GM12878 (cell line): ENCODE data around the gene LRRC59. TPM values are rescaled to one million over a fixed set of nuclear protein-coding genes. Genes with fewer than 3 reads are reported as not detected.

ENCODE experiments used
- ASH2L ChIP-seq: fragments of 300-600, 200-600 bp; sonication (generic); IDR thresholded peaks from 2 replicates; pipeline ENCODE4 v1.6.1; 2017; ENCODE audit warnings: low read depth, mild to moderate bottlenecking, borderline replicate concordance
- EED ChIP-seq: sonication (generic); IDR thresholded peaks from 2 replicates; pipeline ENCODE4 v1.6.1; 2016; ENCODE audit warnings: antibody characterized with exemption, low read depth
- EZH2 ChIP-seq: IDR thresholded peaks from 2 replicates; pipeline ENCODE4 v1.6.1; 2012; ENCODE audit warnings: low read depth, mild to moderate bottlenecking, control low read depth, inconsistent platforms, low read length, borderline replicate concordance; ENCODE audit not compliant: control insufficient read depth
- HCFC1 ChIP-seq: fragments of 150-350 bp; IDR thresholded peaks from 2 replicates; pipeline ENCODE4 v1.6.1; 2014; ENCODE audit warnings: low read length
- IKZF2 ChIP-seq, 2 experiments: fragments of 450-650 bp; IDR thresholded peaks; 2 replicates each; pipeline ENCODE4 v1.6.1; 2017; ENCODE audit warnings: mild to moderate bottlenecking in 2 of 2, moderate library complexity in 2 of 2
- KAT2A ChIP-seq: conservative IDR thresholded peaks from 2 replicates; pipeline ENCODE4 v1.6.1; 2011; ENCODE audit warnings: low read depth, low read length; ENCODE audit not compliant: control insufficient read depth
- MTA2 ChIP-seq: fragments of 450-650 bp; IDR thresholded peaks from 2 replicates; pipeline ENCODE4 v1.6.1; 2016; ENCODE audit warnings: low read depth, mild to moderate bottlenecking, moderate library complexity
- NFXL1 ChIP-seq: fragments of 450-650 bp; IDR thresholded peaks from 2 replicates; pipeline ENCODE4 v1.6.1; 2017; ENCODE audit warnings: antibody characterized with exemption, mild to moderate bottlenecking, borderline replicate concordance
- POLR2A ChIP-seq: IDR thresholded peaks from 2 replicates; pipeline ENCODE4 v1.6.1; 2011; ENCODE audit warnings: low read depth, mild to moderate bottlenecking, low read length
- RAD21 ChIP-seq: IDR thresholded peaks from 2 replicates; pipeline ENCODE4 v1.6.1; 2011; ENCODE audit warnings: mild to moderate bottlenecking, low read depth, low read length, moderate library complexity; ENCODE audit not compliant: insufficient read depth
- RB1 ChIP-seq: fragments of 450-650 bp; formaldehyde crosslinking; IDR thresholded peaks from 2 replicates; pipeline ENCODE4 v1.6.1; 2017; ENCODE audit warnings: mild to moderate bottlenecking, borderline replicate concordance
- RFX5 ChIP-seq: IDR thresholded peaks from 2 replicates; pipeline ENCODE4 v1.6.1; 2011; ENCODE audit warnings: low read depth, low read length, improper control_type of control experiment
- RUNX3 ChIP-seq: IDR thresholded peaks from 2 replicates; pipeline ENCODE4 v1.6.1; 2012; ENCODE audit warnings: low read length, inconsistent platforms
- SIN3A ChIP-seq: IDR thresholded peaks from 2 replicates; pipeline ENCODE4 v1.6.1; 2012; ENCODE audit warnings: low read depth, low read length, improper control_type of control experiment
- SMAD1 ChIP-seq: fragments of 450-650 bp; IDR thresholded peaks from 2 replicates; pipeline ENCODE4 v1.6.1; 2018; ENCODE audit warnings: mild to moderate bottlenecking, low read depth; ENCODE audit not compliant: partially characterized antibody
- SPI1 ChIP-seq: IDR thresholded peaks from 2 replicates; pipeline ENCODE4 v1.6.1; 2011; ENCODE audit warnings: low read depth, mild to moderate bottlenecking, low read length, moderate library complexity, borderline replicate concordance; ENCODE audit not compliant: insufficient read depth
- STAT3 ChIP-seq: IDR thresholded peaks from 2 replicates; pipeline ENCODE4 v1.6.1; 2011; ENCODE audit warnings: low read depth, low read length, improper control_type of control experiment
- polyA plus RNA-seq, 11 experiments: library from polyadenylated mRNA; depleted of rRNA in 4 of 11; unstranded in 6 of 11; stranded (reverse) in 5 of 11; fragments of >200 nt; fragmentation: Nextera tagmentation in 4 of 11; fragmentation: Illumina TruSeq in 1 of 11; extraction: Ambion mirVana in 4 of 11; extraction: Trizol in 1 of 11; gene quantifications; 1 replicate in 1 of 11; 2 replicates in 10 of 11; pipeline versions ENCODE4 v1.2.1 to v1.2.3, GENCODE V29; 2011 to 2016; ENCODE audit warnings: inconsistent platforms in 2 of 11, missing spikeins in 2 of 11, low read depth in 1 of 11
- total RNA-seq, 4 experiments: library from RNA; depleted of rRNA in 3 of 4; stranded (reverse); fragments of >200 nt in 3 of 4; fragmentation: Illumina TruSeq in 1 of 4; extraction: Trizol in 1 of 4; gene quantifications; 2 replicates each; pipeline versions ENCODE4 v1.2.1 to v1.2.3, GENCODE V29; 2013 to 2021
- TF ChIP-seq, protein P1 (sequence below): fragments of 450-650 bp; formaldehyde crosslinking; IDR thresholded peaks from 2 replicates; pipeline ENCODE4 v1.4.0; 2022; ENCODE audit warnings: mild to moderate bottlenecking, moderate library complexity
- TF ChIP-seq, protein P2 (sequence below): fragments of 450-650 bp; formaldehyde crosslinking; IDR thresholded peaks from 2 replicates; pipeline ENCODE4 v1.5.0; 2022; ENCODE audit warnings: mild to moderate bottlenecking, missing genetic modification characterization
- TF ChIP-seq, protein P3 (sequence below): IDR thresholded peaks from 2 replicates; pipeline ENCODE4 v1.6.1; 2011; ENCODE audit warnings: borderline replicate concordance, low read depth, mild to moderate bottlenecking, moderate library complexity, mixed read lengths, low read length; ENCODE audit not compliant: insufficient read depth; ENCODE audit errors: extremely low read length
- TF ChIP-seq, protein P4 (sequence below): fragments of 450-650 bp; IDR thresholded peaks from 2 replicates; pipeline ENCODE4 v1.6.1; 2017; ENCODE audit warnings: borderline replicate concordance

Gene LRRC59
- total and polyA plus RNA-seq, 10 of the 15 experiments (the other 5 are each of a cell fraction or from before 2014, with no cell fraction given), result 8.8 to 82.2 (median 63.0) TPM

DNA sequence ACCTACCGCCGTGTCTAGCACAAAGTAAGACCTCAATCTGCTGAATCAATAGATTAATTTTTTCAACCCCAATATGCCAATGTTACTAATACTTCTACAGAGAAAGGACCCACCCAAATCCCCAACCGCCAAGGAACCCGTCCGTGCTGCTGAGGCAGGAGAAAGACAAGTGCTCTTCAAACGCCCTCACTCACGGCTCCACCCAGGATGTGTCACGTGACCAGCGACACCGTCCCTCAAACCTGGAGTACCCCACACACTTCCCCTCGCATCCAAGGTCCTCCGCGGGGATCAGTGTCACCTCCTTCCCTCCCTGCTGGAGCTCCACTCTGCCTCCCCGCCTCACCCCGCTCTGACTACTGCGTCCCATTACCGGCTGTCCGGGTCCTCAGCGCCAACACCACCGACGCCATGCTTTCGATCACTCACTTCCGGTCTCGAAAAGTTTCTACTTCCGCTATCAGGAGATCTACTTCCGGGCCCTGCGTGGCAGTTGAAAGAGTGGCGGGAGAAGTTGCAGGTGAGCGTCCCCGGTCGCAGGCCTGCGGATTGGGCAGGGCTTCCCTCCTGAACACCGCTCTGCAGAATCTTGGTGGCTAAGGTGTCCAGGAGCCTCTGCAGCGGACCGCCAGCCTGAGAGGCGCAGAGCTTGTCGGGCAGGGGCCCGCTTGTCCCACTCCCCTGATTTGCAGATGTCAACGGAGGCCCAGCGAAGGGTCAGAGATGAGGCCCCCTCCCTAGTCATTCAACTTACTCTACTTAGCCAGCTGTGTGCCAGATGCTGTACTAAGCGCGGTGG lies 24.4 kb downstream of the LRRC59 start, which contains the start of the genes EME1 and MRPL27 (continued):
- TF ChIP-seq, protein P1, sequence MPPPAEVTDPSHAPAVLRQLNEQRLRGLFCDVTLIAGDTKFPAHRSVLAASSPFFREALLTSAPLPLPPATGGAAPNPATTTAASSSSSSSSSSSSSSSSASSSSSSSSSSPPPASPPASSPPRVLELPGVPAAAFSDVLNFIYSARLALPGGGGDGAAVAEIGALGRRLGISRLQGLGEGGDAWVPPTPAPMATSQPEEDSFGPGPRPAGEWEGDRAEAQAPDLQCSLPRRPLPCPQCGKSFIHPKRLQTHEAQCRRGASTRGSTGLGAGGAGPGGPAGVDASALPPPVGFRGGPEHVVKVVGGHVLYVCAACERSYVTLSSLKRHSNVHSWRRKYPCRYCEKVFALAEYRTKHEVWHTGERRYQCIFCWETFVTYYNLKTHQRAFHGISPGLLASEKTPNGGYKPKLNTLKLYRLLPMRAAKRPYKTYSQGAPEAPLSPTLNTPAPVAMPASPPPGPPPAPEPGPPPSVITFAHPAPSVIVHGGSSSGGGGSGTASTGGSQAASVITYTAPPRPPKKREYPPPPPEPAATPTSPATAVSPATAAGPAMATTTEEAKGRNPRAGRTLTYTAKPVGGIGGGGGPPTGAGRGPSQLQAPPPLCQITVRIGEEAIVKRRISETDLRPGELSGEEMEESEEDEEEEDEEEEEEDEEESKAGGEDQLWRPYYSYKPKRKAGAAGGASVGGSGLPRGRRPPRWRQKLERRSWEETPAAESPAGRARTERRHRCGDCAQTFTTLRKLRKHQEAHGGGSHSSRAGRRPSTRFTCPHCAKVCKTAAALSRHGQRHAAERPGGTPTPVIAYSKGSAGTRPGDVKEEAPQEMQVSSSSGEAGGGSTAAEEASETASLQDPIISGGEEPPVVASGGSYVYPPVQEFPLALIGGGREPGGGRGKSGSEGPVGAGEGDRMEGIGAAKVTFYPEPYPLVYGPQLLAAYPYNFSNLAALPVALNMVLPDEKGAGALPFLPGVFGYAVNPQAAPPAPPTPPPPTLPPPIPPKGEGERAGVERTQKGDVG (CRISPR knock-in tag), result peak; percentile 91
- TF ChIP-seq RFX5 (no peak), HCFC1 (peak; percentile 66), SMAD1 (peak; percentile 67), EED (peak; percentile 17; the same call in 1 of the 2 replicates), ASH2L (peak; percentile 83; the same call in 1 of the 2 replicates), POLR2A (peak; percentile 99), RUNX3 (no peak), MTA2 (peak; percentile 92), RAD21 (no peak), NFXL1 (no peak), KAT2A (no peak), EZH2 (no peak), STAT3 (no peak), SIN3A (peak; percentile 99), IKZF2 (IDR thresholded peaks at IDR 0.05) (peak in 1 of 2 experiments; percentile 32; a peak in 1 of 4 replicates), RB1 (0 out of 2 replicates have a peak, but pooled peaks have one; percentile 52), SPI1 (peak; percentile 45; the same call in 1 of the 2 replicates)
- TF ChIP-seq, protein P2, sequence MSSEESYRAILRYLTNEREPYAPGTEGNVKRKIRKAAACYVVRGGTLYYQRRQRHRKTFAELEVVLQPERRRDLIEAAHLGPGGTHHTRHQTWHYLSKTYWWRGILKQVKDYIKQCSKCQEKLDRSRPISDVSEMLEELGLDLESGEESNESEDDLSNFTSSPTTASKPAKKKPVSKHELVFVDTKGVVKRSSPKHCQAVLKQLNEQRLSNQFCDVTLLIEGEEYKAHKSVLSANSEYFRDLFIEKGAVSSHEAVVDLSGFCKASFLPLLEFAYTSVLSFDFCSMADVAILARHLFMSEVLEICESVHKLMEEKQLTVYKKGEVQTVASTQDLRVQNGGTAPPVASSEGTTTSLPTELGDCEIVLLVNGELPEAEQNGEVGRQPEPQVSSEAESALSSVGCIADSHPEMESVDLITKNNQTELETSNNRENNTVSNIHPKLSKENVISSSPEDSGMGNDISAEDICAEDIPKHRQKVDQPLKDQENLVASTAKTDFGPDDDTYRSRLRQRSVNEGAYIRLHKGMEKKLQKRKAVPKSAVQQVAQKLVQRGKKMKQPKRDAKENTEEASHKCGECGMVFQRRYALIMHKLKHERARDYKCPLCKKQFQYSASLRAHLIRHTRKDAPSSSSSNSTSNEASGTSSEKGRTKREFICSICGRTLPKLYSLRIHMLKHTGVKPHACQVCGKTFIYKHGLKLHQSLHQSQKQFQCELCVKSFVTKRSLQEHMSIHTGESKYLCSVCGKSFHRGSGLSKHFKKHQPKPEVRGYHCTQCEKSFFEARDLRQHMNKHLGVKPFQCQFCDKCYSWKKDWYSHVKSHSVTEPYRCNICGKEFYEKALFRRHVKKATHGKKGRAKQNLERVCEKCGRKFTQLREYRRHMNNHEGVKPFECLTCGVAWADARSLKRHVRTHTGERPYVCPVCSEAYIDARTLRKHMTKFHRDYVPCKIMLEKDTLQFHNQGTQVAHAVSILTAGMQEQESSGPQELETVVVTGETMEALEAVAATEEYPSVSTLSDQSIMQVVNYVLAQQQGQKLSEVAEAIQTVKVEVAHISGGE (CRISPR knock-in tag), result peak; percentile 74
- TF ChIP-seq, protein P3, sequence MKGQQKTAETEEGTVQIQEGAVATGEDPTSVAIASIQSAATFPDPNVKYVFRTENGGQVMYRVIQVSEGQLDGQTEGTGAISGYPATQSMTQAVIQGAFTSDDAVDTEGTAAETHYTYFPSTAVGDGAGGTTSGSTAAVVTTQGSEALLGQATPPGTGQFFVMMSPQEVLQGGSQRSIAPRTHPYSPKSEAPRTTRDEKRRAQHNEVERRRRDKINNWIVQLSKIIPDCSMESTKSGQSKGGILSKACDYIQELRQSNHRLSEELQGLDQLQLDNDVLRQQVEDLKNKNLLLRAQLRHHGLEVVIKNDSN, result peak; percentile 95
- TF ChIP-seq, protein P4, sequence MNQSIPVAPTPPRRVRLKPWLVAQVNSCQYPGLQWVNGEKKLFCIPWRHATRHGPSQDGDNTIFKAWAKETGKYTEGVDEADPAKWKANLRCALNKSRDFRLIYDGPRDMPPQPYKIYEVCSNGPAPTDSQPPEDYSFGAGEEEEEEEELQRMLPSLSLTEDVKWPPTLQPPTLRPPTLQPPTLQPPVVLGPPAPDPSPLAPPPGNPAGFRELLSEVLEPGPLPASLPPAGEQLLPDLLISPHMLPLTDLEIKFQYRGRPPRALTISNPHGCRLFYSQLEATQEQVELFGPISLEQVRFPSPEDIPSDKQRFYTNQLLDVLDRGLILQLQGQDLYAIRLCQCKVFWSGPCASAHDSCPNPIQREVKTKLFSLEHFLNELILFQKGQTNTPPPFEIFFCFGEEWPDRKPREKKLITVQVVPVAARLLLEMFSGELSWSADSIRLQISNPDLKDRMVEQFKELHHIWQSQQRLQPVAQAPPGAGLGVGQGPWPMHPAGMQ, result no peak
